Sigmoid colon (tissue), 4 donors: Measurements from ENCODE around the gene COPS3.

ENCODE experiments used
- POLR2A ChIP-seq, 2 donors: fragments of 450-650 bp; IDR thresholded peaks; one replicate each; pipeline ENCODE4 v1.6.1; 2016; ENCODE audit warnings: antibody characterized with exemption in 2 of 2, mild to moderate bottlenecking in 2 of 2, moderate library complexity in 2 of 2
- POLR2AphosphoS5 ChIP-seq, 4 donors: sonication (generic); formaldehyde crosslinking; IDR thresholded peaks; one replicate each; pipeline ENCODE4 v1.6.1; 2017; ENCODE audit warnings: antibody characterized with exemption in 4 of 4
- TF ChIP-seq, protein P1 (sequence below), 4 experiments: fragments of 450-650 bp in 3 of 4; fragments of 200-600 bp in 1 of 4; IDR thresholded peaks; one replicate each; pipeline ENCODE4 v1.5.1; 2016 to 2019; ENCODE audit warnings: antibody characterized with exemption in 4 of 4, mild to moderate bottlenecking in 3 of 4, moderate library complexity in 2 of 4

DNA sequence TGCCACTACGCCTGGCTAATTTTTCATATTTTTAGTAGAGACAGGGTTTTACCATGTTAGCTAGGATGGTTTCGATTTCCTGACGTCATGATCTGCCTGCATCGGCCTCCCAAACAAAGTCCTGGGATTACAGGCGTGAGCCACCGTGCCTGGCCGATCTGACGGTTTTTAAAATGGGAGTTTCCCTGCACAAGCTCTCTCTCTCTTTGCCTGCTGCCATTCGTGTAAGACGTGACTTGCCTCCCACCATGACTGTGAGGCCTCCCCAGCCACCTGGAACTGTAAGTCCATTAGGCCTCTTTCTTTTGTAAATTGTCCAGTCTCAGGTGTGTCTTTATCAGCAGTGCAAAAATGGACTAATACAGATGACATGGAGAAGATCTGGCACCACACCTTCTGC lies 39.4 kb downstream of the COPS3 start:
- TF ChIP-seq, protein P1, sequence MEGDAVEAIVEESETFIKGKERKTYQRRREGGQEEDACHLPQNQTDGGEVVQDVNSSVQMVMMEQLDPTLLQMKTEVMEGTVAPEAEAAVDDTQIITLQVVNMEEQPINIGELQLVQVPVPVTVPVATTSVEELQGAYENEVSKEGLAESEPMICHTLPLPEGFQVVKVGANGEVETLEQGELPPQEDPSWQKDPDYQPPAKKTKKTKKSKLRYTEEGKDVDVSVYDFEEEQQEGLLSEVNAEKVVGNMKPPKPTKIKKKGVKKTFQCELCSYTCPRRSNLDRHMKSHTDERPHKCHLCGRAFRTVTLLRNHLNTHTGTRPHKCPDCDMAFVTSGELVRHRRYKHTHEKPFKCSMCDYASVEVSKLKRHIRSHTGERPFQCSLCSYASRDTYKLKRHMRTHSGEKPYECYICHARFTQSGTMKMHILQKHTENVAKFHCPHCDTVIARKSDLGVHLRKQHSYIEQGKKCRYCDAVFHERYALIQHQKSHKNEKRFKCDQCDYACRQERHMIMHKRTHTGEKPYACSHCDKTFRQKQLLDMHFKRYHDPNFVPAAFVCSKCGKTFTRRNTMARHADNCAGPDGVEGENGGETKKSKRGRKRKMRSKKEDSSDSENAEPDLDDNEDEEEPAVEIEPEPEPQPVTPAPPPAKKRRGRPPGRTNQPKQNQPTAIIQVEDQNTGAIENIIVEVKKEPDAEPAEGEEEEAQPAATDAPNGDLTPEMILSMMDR (IDR thresholded peaks at IDR 0.05), result no peak
- no peak for TF ChIP-seq POLR2AphosphoS5 (IDR thresholded peaks at IDR 0.05)
- no peak for TF ChIP-seq POLR2A (IDR thresholded peaks at IDR 0.05)
